ENCODE data around the gene GAREM2.

The GAREM2 gene

DNA sequence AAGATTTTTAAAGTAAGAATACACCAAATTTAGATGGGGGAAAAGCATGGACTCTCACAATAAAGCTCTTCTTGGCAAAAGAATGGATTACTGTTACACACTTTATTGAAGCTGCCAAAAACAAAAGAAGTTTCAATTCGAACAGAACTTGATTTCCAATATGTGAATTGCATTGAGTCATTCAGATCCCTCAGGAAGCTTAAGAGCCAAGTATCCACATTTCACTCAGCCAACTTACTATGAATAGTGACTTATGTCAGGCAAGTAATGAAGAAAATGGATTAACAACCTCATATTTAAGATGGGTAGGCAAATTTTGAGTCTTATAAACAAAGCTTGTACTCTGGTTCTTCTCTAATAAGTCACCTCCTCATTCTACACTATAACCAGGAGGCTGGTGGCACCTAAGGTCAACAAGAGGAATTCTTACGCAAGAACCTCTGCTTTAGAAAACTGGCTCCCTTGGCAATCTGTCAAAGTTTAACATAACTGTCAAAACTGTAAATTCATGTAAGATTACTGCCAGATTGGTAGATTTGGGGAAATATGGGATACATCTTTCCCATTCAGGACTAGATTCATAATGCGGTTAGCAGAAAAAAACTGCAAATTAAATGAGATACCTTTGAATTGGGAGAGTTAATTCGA, 65.5 kb downstream of the GAREM2 start:
- DNase-seq (ENCODE audit: low spot score) = no peak
- TF ChIP-seq, protein P1, sequence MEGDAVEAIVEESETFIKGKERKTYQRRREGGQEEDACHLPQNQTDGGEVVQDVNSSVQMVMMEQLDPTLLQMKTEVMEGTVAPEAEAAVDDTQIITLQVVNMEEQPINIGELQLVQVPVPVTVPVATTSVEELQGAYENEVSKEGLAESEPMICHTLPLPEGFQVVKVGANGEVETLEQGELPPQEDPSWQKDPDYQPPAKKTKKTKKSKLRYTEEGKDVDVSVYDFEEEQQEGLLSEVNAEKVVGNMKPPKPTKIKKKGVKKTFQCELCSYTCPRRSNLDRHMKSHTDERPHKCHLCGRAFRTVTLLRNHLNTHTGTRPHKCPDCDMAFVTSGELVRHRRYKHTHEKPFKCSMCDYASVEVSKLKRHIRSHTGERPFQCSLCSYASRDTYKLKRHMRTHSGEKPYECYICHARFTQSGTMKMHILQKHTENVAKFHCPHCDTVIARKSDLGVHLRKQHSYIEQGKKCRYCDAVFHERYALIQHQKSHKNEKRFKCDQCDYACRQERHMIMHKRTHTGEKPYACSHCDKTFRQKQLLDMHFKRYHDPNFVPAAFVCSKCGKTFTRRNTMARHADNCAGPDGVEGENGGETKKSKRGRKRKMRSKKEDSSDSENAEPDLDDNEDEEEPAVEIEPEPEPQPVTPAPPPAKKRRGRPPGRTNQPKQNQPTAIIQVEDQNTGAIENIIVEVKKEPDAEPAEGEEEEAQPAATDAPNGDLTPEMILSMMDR (conservative IDR thresholded peaks at IDR 0.05; ENCODE audit: low read depth) = no peak
- ChIA-PET POLR2A (ENCODE audit: low non-redundant PET) (no interaction called here), CTCF (no interaction called here)
- H3K27ac ChIP-seq = no peak overlapping the region
